CD4-positive, alpha-beta T cell treated with Interleukin-6 at 100 ng/mL for 8 hours (primary cell): ENCODE results near the gene CSMD2.

ENCODE experiments used
- DNase-seq: peaks from one replicate; pipeline ENCODE4 v3.0.0-alpha.2; 2020; ENCODE audit warnings: mixed read lengths, low spot score

Gene CSMD2

DNA sequence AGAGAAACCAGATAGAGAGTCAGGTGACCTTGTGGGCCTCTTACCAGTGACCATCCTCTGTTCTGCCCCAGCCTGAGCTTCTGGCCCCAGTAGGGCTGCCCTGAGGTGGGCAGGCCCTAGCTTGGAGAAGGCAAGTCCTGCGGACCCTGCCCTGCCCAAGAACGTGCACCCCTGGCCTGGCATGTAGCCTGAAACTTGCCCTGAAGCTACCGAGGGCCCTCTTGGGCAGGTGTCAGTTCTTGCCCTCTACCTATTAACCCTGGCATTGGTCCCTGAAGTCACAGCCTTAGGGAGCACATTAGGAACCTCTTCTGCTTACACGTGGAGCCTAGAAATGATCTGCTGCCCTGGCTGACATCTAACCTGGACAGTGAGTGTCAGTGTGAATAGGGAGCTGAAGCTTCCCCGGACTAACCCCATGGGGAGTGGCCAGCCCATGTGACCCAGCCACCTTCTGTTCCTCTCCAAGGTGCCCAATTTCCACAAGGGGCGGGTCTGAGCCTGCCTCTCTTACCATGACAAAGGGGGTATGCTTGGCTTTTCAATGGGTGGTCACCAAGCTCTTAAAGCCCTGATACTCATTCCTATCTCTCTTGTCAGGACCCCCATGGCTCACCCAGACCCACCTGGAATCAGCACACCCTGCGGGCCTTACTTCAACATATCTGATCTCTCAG, 529.6 kb downstream of the CSMD2 start:
- DNase-seq: no peak

GRCh38 chr1:33634806-33635205, 530.2 kb downstream of the CSMD2 start:
- no peak for DNase-seq

- no peak for DNase-seq
Observed at GRCh38 chr1:33634143-33634542, 530.9 kb downstream of the CSMD2 start.

- peak; percentile 72 for DNase-seq
Observed at GRCh38 chr1:33633019-33633801, 531.8 kb downstream of the CSMD2 start.

- no peak for DNase-seq
Observed at GRCh38 chr1:33630686-33631085, 534.3 kb downstream of the CSMD2 start.

- DNase-seq: no peak
Observed at GRCh38 chr1:33626801-33627200, 538.2 kb downstream of the CSMD2 start.

DNA sequence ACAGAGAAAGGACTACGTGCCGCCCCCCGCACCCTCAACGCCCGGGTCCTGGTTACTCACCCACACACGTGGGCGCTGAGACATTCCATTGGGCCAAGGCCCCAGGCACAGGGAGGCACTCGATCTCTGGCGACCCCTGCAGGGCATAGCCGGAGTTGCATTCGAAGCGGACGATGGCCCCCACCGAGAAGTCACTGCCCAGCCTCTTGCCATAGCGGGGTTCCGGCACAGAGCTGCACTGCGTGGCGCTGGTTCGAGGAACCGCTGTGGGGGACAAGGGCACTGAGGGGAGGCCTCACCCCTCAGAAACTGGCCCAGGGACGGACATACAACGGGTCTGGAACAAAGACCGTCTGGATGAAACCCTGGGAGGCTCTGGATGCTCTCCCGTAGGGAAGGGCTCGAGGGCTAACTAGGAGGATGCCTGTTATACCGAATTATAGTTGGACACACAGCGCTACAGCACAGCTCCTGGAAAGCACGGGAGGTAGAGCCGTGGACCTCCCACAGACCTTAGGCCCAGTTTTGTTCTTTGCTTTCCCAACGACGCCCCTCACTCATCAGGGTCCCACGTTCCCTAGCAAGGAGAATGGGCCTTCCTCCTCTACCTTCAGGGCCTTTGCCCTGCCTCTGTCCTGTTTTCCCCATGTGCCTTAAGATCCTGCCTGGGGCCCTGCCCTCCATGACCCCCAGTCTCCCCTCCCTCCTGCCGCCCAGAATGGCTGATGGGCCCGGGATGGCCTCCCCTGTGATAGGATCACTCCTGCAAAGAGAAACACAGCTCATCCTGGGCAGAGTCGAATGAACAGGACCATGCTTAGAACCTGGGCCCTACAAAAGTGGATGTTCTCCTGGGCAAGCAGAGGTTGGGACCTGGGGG, 539.8 kb downstream of the CSMD2 start:
- no peak for DNase-seq

DNA sequence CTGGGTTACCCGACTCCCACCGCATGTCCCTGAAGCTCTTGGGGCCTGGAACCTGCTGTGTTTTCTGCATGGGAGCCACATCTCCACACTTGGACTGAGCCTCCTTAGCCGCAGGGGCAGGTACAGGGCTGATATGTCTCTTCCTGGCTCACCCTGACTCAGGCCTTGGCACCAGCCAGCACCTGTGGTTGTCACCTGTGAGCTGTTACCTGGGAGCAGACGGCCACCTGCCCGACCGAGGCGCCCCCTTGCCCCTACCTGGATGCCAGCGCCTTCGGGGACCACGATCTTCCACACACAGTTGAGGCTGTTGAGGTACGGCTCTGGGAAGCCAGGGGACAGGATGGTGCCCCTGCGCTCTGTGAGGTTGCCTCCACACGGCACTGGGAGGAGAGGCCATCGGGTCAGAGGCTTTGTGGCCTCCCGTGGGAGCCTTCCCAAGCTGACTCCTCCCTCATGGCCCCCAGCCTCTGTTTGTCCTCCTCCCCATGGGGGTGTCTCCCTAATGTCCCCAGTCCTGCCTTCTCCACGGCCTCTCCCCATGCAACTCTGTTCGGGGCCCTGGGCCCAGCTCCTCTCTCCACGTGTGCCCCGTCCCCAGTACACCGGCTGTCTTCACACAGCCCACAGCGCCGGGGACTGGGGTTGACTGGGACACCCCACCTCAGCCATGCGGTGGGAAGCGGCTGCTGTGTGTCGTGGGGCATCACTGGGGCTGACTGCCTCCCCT, 540.6 kb downstream of the CSMD2 start:
- no peak for DNase-seq

- no peak for DNase-seq
Observed at GRCh38 chr1:33623811-33624210, 541.2 kb downstream of the CSMD2 start.

GRCh38 chr1:33622757-33623156, 542.3 kb downstream of the CSMD2 start:
- DNase-seq: no peak

- DNase-seq: no peak
Observed at GRCh38 chr1:33618636-33619035, 546.4 kb downstream of the CSMD2 start.

GRCh38 chr1:33617451-33617850, 547.6 kb downstream of the CSMD2 start:
- DNase-seq: no peak

DNA sequence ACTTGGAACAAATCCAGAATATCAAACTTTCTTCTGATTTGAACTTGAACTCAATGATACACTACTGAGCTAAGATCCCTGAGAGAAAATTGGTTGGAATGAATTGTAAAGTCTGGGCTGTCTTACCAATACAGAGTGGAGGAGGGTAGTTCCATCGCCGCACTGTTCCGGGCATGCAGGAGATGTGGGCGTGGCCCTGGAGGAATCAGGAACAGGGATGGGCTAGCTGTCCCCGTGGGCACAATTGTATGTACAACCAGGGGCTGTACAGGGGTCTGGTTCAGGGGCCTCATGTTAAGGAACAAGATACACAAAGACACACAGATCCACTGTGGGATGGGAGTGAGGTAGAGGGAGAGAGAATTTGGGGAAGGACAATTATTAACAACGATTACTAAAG, 548.2 kb downstream of the CSMD2 start:
- no peak for DNase-seq

- DNase-seq: no peak
Observed at GRCh38 chr1:33615546-33615945, 549.5 kb downstream of the CSMD2 start.

DNA sequence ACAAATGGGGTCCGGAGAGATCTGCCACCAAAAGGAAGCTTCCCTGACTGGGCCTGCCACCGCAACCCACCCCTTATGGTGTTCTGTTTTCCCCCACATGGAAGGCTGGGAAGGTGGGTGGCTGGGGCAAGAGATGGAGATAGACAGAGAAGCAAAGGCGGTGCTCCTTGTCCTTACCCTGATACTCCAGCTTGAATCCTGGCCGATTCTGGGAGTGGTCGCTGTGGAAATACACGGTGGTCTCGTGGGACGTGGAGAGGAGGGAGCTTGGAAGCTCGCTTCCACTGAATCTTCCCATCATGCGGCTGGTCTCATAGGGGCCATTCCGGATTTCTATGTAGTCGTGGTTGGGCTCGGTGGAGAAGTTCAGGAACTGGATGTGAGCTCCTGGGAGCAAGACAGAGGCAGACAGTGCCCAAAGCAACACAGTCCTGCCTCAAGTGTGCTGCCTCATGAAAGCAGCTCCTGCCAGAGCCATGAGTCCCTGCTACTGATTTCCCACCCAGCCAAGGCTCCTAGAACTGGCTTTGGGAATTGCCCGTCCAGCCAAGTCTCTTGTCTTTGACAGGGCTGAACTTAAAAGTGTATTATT, 554.1 kb downstream of the CSMD2 start:
- no peak for DNase-seq

DNA sequence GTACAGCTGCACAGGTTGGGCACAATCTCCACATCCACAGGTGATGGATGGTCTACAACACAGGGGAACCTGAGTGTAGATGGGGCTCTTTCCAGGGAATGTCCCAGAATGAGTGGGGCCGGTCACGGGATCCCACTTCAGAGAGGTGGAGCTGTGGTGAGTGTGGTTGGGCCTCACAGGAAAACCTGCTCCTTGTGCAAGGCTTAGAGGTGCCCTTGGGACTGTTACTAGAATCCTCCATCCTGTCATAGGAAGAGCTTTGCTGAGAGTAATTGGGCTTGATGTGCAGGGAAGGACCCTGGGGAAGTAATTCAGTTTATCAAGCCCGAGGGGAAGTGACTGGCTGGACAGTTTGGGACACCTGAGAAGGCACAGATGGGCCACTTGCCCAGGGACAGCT, 554.6 kb downstream of the CSMD2 start:
- no peak for DNase-seq

GRCh38 chr1:33609739-33610138, 555.3 kb downstream of the CSMD2 start:
- DNase-seq: no peak

DNA sequence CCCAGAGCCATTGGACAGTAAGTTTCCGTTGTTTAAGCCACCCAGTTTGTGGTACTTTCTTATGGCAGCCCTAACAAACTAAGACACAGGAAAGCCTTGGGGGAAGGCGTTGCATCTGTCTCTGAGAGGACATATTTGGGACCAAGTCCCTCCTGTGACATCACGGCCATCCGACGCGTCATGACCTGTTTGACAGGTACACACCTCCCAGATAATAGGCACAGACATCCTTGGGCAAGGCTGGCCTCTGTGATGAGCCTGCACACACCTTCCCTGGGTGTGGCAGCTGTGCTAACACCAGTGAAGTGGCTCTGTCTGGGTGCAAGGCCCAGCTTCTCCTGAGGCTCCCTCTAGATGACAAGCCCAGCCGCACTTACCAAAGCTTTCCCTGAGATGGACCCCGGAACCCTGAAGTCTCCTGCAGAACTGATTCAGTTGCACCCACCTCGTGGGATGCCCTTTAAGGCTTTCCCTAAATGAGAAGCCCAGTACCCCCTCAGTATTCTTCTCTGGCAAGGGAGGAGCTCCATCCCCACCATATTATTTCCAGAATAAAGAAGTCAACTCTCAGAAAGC, 556.1 kb downstream of the CSMD2 start:
- no peak for DNase-seq

- no peak for DNase-seq
Observed at GRCh38 chr1:33607444-33608005, 557.5 kb downstream of the CSMD2 start.

DNA sequence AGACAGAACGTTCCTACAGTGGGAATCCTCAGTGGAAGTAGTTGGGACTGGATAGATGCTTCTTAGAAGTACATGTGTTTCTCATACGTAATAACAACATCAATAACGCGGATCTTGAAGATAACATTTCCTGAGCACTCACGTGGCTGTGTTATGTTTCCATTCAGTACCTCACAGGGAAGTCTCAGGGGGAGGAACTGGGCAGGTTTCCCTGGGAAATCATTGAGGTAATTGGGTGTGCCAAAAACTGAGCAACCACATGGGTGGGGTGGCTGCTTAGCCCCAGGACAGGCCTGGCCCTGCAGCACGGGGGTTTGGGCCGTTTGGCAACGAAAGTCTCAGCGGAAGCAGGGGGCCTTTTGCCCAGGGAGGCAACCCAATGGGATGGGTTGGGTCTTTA, 558.8 kb downstream of the CSMD2 start:
- no peak for DNase-seq

GRCh38 chr1:33602271-33602670, 562.8 kb downstream of the CSMD2 start:
- no peak for DNase-seq
